IMR-90 (cell line): ENCODE results near the gene PPFIBP2. TPM values are rescaled to one million over a fixed set of nuclear protein-coding genes. Genes with fewer than 3 reads are reported as not detected.

Experiments
- ATAC-seq: fragments of 200-7000 bp; cut with Tn5 transposase; 2 replicates; pipeline ENCODE4 v1.9.1; 2020; ENCODE audit warnings: low read depth, mild to moderate bottlenecking, moderate library complexity
- BruUV-seq: library from RNA; stranded (reverse); fragments of 400-500 nt; replicated peaks from 2 replicates; lab custom pipeline; 2021; lab: Mats Ljungman, UMichigan
- CTCF ChIA-PET: fragments of 300-600 bp; formaldehyde crosslinking; extraction: SDS; loops from one replicate; lab custom pipeline; 2021; ENCODE audit warnings: antibody characterized with exemption; lab: Yijun Ruan, JAX
- POLR2A ChIA-PET: fragments of 300-600 bp; sonication (Branson Sonifier 250); formaldehyde crosslinking; loops from one replicate; lab custom pipeline; 2022; ENCODE audit warnings: antibody characterized with exemption; ENCODE audit not compliant: unreplicated experiment; lab: Charles Lee
- DNase-seq: peaks from one replicate; pipeline ENCODE4 v3.0.0; 2013
- H2AFZ ChIP-seq: replicated peaks from 2 replicates; pipeline ENCODE3; 2013; ENCODE audit warnings: low read length, mild to moderate bottlenecking; ENCODE audit not compliant: poor library complexity
- H2AK5ac ChIP-seq: 2 replicates; pipeline ENCODE4 v1.6.1; 2013; ENCODE audit warnings: low read depth, low read length, inconsistent platforms
- H2AK9ac ChIP-seq: replicated peaks from 2 replicates; pipeline ENCODE3; 2013; ENCODE audit warnings: mild to moderate bottlenecking, low read depth, low read length, moderate library complexity; ENCODE audit not compliant: poor library complexity
- H2BK120ac ChIP-seq: 2 replicates; pipeline ENCODE4 v1.6.1; 2013; ENCODE audit warnings: low read depth, low read length, inconsistent platforms
- H2BK15ac ChIP-seq: 3 replicates; pipeline ENCODE4 v1.6.1; 2013; ENCODE audit warnings: low read depth, low read length, inconsistent platforms
- H2BK20ac ChIP-seq: 2 replicates; pipeline ENCODE4 v1.6.1; 2013; ENCODE audit warnings: low read depth, mild to moderate bottlenecking, inconsistent platforms, low read length, moderate library complexity
- H2BK5ac ChIP-seq: 2 replicates; pipeline ENCODE4 v1.6.1; 2013; ENCODE audit warnings: mild to moderate bottlenecking, low read depth, low read length, inconsistent platforms; ENCODE audit not compliant: poor library complexity, severe bottlenecking
- H3K14ac ChIP-seq: replicated peaks from 2 replicates; pipeline ENCODE4 v1.6.1; 2013; ENCODE audit warnings: low read depth, low read length, inconsistent platforms
- H3K18ac ChIP-seq: 2 replicates; pipeline ENCODE4 v1.6.1; 2013; ENCODE audit warnings: low read depth, low read length, control low read depth
- H3K23ac ChIP-seq: 2 replicates; pipeline ENCODE4 v1.6.1; 2013; ENCODE audit warnings: low read depth, low read length, inconsistent platforms
- H3K27ac ChIP-seq: 2 replicates; pipeline ENCODE4 v1.5.1; 2013; ENCODE audit warnings: mild to moderate bottlenecking, control low read depth, low read length; ENCODE audit not compliant: insufficient read depth
- H3K27me3 ChIP-seq: 2 replicates; pipeline ENCODE4 v1.6.1; 2013; ENCODE audit warnings: low read length; ENCODE audit not compliant: control insufficient read depth, insufficient read depth
- H3K36me3 ChIP-seq: 2 replicates; pipeline ENCODE4 v1.6.1; 2013; ENCODE audit warnings: low read length, mixed read lengths; ENCODE audit not compliant: control insufficient read depth, insufficient read depth
- H3K4ac ChIP-seq: 2 replicates; pipeline ENCODE4 v1.6.1; 2013; ENCODE audit warnings: low read depth, low read length, inconsistent platforms
- H3K4me1 ChIP-seq: 2 replicates; pipeline ENCODE4 v1.6.1; 2013; ENCODE audit warnings: low read length, mixed read lengths; ENCODE audit not compliant: control insufficient read depth, insufficient read depth
- H3K4me2 ChIP-seq: 2 replicates; pipeline ENCODE4 v1.6.1; 2013; ENCODE audit warnings: low read depth, mild to moderate bottlenecking, control low read depth, low read length, moderate library complexity
- H3K4me3 ChIP-seq: 2 replicates; pipeline ENCODE4 v1.5.1; 2013; ENCODE audit warnings: low read depth, mild to moderate bottlenecking, control low read depth, low read length, moderate library complexity; ENCODE audit not compliant: insufficient read depth
- H3K56ac ChIP-seq: 2 replicates; pipeline ENCODE4 v1.6.1; 2013; ENCODE audit warnings: low read length, inconsistent platforms; ENCODE audit not compliant: insufficient read depth; ENCODE audit errors: extremely low read depth
- H3K79me1 ChIP-seq, 2 experiments: 2 replicates each; pipeline ENCODE4 v1.6.1; 2013; ENCODE audit warnings: low read length in 2 of 2, inconsistent platforms in 1 of 2, low read depth in 1 of 2
- H3K9ac ChIP-seq: 2 replicates; pipeline ENCODE4 v1.6.1; 2013; ENCODE audit warnings: low read depth, low read length, control low read depth
- H3K9me1 ChIP-seq: 2 replicates; pipeline ENCODE4 v1.6.1; 2013; ENCODE audit warnings: low read length, inconsistent platforms; ENCODE audit not compliant: insufficient read depth
- H3K9me3 ChIP-seq: 2 replicates; pipeline ENCODE4 v1.6.1; 2013; ENCODE audit warnings: low read length; ENCODE audit not compliant: control insufficient read depth, insufficient read depth
- H4K20me1 ChIP-seq: 2 replicates; pipeline ENCODE4 v1.6.1; 2013; ENCODE audit warnings: low read length, inconsistent platforms; ENCODE audit not compliant: insufficient read depth
- H4K5ac ChIP-seq: 2 replicates; pipeline ENCODE4 v1.6.1; 2013; ENCODE audit warnings: mild to moderate bottlenecking, low read depth, low read length, control low read depth
- H4K8ac ChIP-seq, 2 experiments: 2 replicates each; pipeline ENCODE4 v1.6.1; 2013; ENCODE audit warnings: low read depth in 2 of 2, low read length in 2 of 2, control low read depth in 1 of 2, inconsistent platforms in 1 of 2
- H4K91ac ChIP-seq: 2 replicates; pipeline ENCODE4 v1.6.1; 2013; ENCODE audit warnings: low read depth, low read length, inconsistent platforms; ENCODE audit not compliant: insufficient read depth
- BHLHE40 ChIP-seq: fragments of 150-350 bp; IDR thresholded peaks from 2 replicates; pipeline ENCODE4 v1.6.1; 2016; ENCODE audit warnings: mild to moderate bottlenecking, low read depth, low read length
- CEBPB ChIP-seq: IDR thresholded peaks from 2 replicates; pipeline ENCODE4 v1.6.1; 2012; ENCODE audit warnings: low read depth, low read length, improper control_type of control experiment
- CHD1 ChIP-seq: IDR thresholded peaks from 2 replicates; pipeline ENCODE4 v1.6.1; 2012; ENCODE audit warnings: low read depth, low read length, improper control_type of control experiment
- FOS ChIP-seq: fragments of 150-350 bp; IDR thresholded peaks from 2 replicates; pipeline ENCODE4 v1.6.1; 2016; ENCODE audit warnings: low read depth, low read length
- MAFK ChIP-seq: IDR thresholded peaks from 2 replicates; pipeline ENCODE4 v1.6.1; 2012; ENCODE audit warnings: low read depth, low read length, improper control_type of control experiment
- MAZ ChIP-seq: IDR thresholded peaks from 2 replicates; pipeline ENCODE4 v1.6.1; 2012; ENCODE audit warnings: low read depth, mild to moderate bottlenecking, low read length, improper control_type of control experiment, moderate library complexity, borderline replicate concordance
- NFE2L2 ChIP-seq: fragments of 150-350 bp; IDR thresholded peaks from 2 replicates; pipeline ENCODE4 v1.6.1; 2016; ENCODE audit warnings: low read depth, mild to moderate bottlenecking, low read length
- RAD21 ChIP-seq: IDR thresholded peaks from 2 replicates; pipeline ENCODE4 v1.6.1; 2012; ENCODE audit warnings: low read length, improper control_type of control experiment
- RCOR1 ChIP-seq: IDR thresholded peaks from 2 replicates; pipeline ENCODE4 v1.6.1; 2012; ENCODE audit warnings: mild to moderate bottlenecking, low read length, improper control_type of control experiment; ENCODE audit not compliant: insufficient replicate concordance
- SMC3 ChIP-seq: fragments of 150-350 bp; IDR thresholded peaks from 2 replicates; pipeline ENCODE4 v1.6.1; 2016; ENCODE audit warnings: low read depth, mild to moderate bottlenecking, antibody characterized with exemption, low read length, moderate library complexity
- WGBS, 2 experiments: methylation state at CpG; one replicate each; pipeline versions ENCODE4 v1.1.5 to v1.1.7; 2013; ENCODE audit warnings: missing lambda C conversion rate in 2 of 2; ENCODE audit not compliant: insufficient read length in 1 of 2; ENCODE audit errors: extremely low coverage in 2 of 2; 5-methylcytosine and 5-hydroxymethylcytosine counted together
- dilution Hi-C: fragments of 300-500 bp; cut with HindIII; formaldehyde crosslinking; loops from one replicate; pipeline ENCODE4 v1.14.3; 2018; ENCODE audit warnings: low sequenced_read_pairs; ENCODE audit not compliant: unreplicated experiment
- in situ Hi-C: fragments of 300-500 bp; cut with MboI; formaldehyde crosslinking; loops from 3 replicates; pipeline ENCODE4 v1.14.3; 2019; ENCODE audit warnings: low sequenced_read_pairs, inconsistent platforms, mixed read lengths
- intact Hi-C: fragments of 100-400 bp; cut with micrococcal nuclease; formaldehyde crosslinking; loops from 2 replicates; pipeline ENCODE4 v1.10.0; 2022
- polyA plus RNA-seq, 3 experiments: library from polyadenylated mRNA; depleted of rRNA; stranded (reverse); fragments of >200 nt; gene quantifications; 2 replicates each; pipeline ENCODE4 v1.2.3, GENCODE V29; 2012; ENCODE audit warnings: low replicate concordance in 1 of 3
- total RNA-seq: library from RNA; depleted of rRNA; stranded (reverse); fragments of >200 nt; gene quantifications from 2 replicates; pipeline ENCODE4 v1.2.3, GENCODE V29; 2012
- TF ChIP-seq, protein P1 (sequence below): fragments of 150-350 bp; IDR thresholded peaks from 2 replicates; pipeline ENCODE4 v1.6.1; 2017; ENCODE audit warnings: mild to moderate bottlenecking, antibody characterized with exemption, low read length, low read depth
- TF ChIP-seq, protein P2 (sequence below): conservative IDR thresholded peaks from 2 replicates; pipeline ENCODE4 v1.5.1; 2012; ENCODE audit warnings: mild to moderate bottlenecking, low read depth, low read length, improper control_type of control experiment

The PPFIBP2 gene
- total and polyA plus RNA-seq, 2 of the 4 experiments (the other 2 are of a cell fraction) = 6.0 to 11.8 TPM

DNA sequence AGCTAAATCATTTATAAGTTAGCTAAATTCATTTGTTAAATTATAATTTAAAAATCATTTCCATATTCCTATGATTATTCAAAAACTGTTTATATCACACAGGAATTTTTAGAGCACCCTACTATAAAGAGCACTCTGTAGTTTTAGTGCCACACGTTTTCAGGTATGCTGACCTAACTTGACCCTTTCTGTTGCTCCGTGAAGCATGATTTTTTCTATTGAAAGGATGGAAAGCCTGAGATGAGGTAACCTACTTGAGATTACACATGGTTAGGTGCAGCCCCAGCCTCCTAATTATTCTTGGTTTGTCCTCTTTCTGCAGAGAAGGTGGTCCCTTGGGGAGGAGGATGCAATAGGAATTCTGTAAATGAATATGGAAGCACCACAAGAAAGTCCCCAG, 72.6 kb downstream of the PPFIBP2 start:
- dilution Hi-C loops = no loop called here
- WGBS, 2 experiments = no CpG with 5 or more reads among the region's 2 CpGs
- no peak overlapping the region for H3K23ac ChIP-seq
- H3K9ac ChIP-seq = no peak overlapping the region
- in situ Hi-C loops = no loop called here
- no peaks in the 10 kb centered on the region for H3K79me1 ChIP-seq
- no peak overlapping the region for H2BK5ac ChIP-seq
- H4K5ac ChIP-seq = no peak overlapping the region
- no peak overlapping the region for H2BK20ac ChIP-seq
- no peak overlapping the region for H3K18ac ChIP-seq
- H3K9me1 ChIP-seq = no peaks in the 10 kb centered on the region
- no TSS peak for BruUV-seq
- ATAC-seq = no peak
- no peak for DNase-seq
- H3K27ac ChIP-seq = no peak overlapping the region
- H2AK5ac ChIP-seq = no peak overlapping the region
- intact Hi-C loops = no loop called here
- H3K27me3 ChIP-seq = no peaks in the 10 kb centered on the region; the same call in 1 of the 2 replicates
- H4K91ac ChIP-seq = no peak overlapping the region
- no peak overlapping the region for H3K4ac ChIP-seq
- no peaks in the 10 kb centered on the region for H3K9me3 ChIP-seq
- H2AFZ ChIP-seq = no peak overlapping the region
- H2BK120ac ChIP-seq = no peak overlapping the region
- no peak overlapping the region for H2AK9ac ChIP-seq
- ChIA-PET POLR2A (no interaction called here), CTCF (interaction anchor here (1.1 kb wide), 1 partner anchor 14 kb away, joined by 3 read pairs; no protein-coding TSS in a partner anchor)
- H3K4me3 ChIP-seq = no peak overlapping the region
- H4K8ac ChIP-seq = no peak overlapping the region
- no peak overlapping the region for H2BK15ac ChIP-seq
- no peak for TF ChIP-seq NFE2L2
- no peak for TF ChIP-seq BHLHE40
- TF ChIP-seq MAFK = no peak
- no peak for TF ChIP-seq RAD21
- TF ChIP-seq CEBPB = no peak
- TF ChIP-seq RCOR1 = no peak
- TF ChIP-seq, protein P1, sequence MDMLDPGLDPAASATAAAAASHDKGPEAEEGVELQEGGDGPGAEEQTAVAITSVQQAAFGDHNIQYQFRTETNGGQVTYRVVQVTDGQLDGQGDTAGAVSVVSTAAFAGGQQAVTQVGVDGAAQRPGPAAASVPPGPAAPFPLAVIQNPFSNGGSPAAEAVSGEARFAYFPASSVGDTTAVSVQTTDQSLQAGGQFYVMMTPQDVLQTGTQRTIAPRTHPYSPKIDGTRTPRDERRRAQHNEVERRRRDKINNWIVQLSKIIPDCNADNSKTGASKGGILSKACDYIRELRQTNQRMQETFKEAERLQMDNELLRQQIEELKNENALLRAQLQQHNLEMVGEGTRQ = no peak
- TF ChIP-seq MAZ = no peak
- TF ChIP-seq FOS = no peak
- no peak for TF ChIP-seq SMC3
- TF ChIP-seq CHD1 = no peak
- TF ChIP-seq, protein P2, sequence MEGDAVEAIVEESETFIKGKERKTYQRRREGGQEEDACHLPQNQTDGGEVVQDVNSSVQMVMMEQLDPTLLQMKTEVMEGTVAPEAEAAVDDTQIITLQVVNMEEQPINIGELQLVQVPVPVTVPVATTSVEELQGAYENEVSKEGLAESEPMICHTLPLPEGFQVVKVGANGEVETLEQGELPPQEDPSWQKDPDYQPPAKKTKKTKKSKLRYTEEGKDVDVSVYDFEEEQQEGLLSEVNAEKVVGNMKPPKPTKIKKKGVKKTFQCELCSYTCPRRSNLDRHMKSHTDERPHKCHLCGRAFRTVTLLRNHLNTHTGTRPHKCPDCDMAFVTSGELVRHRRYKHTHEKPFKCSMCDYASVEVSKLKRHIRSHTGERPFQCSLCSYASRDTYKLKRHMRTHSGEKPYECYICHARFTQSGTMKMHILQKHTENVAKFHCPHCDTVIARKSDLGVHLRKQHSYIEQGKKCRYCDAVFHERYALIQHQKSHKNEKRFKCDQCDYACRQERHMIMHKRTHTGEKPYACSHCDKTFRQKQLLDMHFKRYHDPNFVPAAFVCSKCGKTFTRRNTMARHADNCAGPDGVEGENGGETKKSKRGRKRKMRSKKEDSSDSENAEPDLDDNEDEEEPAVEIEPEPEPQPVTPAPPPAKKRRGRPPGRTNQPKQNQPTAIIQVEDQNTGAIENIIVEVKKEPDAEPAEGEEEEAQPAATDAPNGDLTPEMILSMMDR = no peak
- H3K36me3 ChIP-seq = no peaks in the 10 kb centered on the region
- no peak overlapping the region for H3K4me2 ChIP-seq
- H4K20me1 ChIP-seq = no peaks in the 10 kb centered on the region
- peaks cover 4% of the 10 kb centered on the region; the same call in 1 of the 2 replicates for H3K4me1 ChIP-seq
- H3K56ac ChIP-seq = no peak overlapping the region
- no peak overlapping the region for H3K14ac ChIP-seq
